Skeletal muscle satellite cell (primary cell): ENCODE data around the gene CLDN19.

Experiments used
- H3K27me3 ChIP-seq: 2 replicates; pipeline ENCODE4 v1.7.0; 2013; ENCODE audit warnings: low read length; ENCODE audit not compliant: control insufficient read depth, insufficient read depth
- H3K36me3 ChIP-seq: 2 replicates; pipeline ENCODE4 v1.7.0; 2013; ENCODE audit warnings: mild to moderate bottlenecking, control low read depth, low read length; ENCODE audit not compliant: insufficient read depth
- H3K4me1 ChIP-seq: 2 replicates; pipeline ENCODE4 v1.7.0; 2013; ENCODE audit warnings: low read length; ENCODE audit not compliant: control insufficient read depth, insufficient read depth
- H3K4me2 ChIP-seq: 2 replicates; pipeline ENCODE4 v1.7.0; 2013; ENCODE audit warnings: mild to moderate bottlenecking, low read length
- H3K4me3 ChIP-seq: 2 replicates; pipeline ENCODE4 v1.7.0; 2013; ENCODE audit warnings: low read length
- H3K9ac ChIP-seq: 2 replicates; pipeline ENCODE4 v1.7.0; 2013; ENCODE audit warnings: mild to moderate bottlenecking, low read depth, low read length, moderate library complexity
- H3K9me3 ChIP-seq: replicated peaks from 2 replicates; pipeline ENCODE4 v1.7.0; 2013; ENCODE audit warnings: mild to moderate bottlenecking, control low read depth, low read length

Gene CLDN19

DNA sequence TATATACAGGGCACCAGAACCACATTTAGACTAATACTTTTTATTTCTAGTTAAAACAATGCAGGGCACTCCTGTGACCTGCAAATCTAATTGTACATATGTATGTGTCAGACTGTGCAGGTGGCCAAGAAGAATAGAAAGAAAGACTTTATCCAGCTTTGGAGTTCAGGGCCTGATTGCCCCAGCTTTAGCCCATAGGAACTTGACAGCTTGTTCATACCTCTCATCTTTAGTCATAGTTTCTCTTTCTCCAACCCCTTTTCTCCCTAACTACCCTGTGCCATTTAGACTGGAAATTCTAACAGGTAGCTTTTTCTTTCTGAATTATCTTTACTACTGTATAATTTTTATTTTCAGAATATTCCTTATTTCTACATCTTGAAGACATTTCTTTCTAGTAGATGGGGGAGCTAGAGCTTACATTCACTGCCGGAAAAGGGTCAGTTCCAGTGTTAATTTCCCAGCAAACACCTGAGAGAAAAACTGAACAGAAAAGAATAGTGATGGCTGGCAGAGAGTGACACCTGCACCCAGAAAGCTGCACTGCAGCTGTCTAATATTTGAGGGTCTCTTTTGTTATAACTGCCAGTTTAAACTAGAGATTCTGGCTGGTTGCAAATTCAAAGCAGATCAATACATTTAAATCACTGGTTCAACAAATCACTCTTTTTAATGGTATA lies 49.4 kb downstream of the CLDN19 start:
- Histone ChIP-seq H3K4me2 (no peak overlapping the region), H3K4me3 (no peak overlapping the region), H3K4me1 (peaks cover 30% of the 10 kb centered on the region), H3K9ac (no peak overlapping the region), H3K36me3 (peaks cover 45% of the 10 kb centered on the region), H3K9me3 (no peaks in the 10 kb centered on the region), H3K27me3 (no peaks in the 10 kb centered on the region)

DNA sequence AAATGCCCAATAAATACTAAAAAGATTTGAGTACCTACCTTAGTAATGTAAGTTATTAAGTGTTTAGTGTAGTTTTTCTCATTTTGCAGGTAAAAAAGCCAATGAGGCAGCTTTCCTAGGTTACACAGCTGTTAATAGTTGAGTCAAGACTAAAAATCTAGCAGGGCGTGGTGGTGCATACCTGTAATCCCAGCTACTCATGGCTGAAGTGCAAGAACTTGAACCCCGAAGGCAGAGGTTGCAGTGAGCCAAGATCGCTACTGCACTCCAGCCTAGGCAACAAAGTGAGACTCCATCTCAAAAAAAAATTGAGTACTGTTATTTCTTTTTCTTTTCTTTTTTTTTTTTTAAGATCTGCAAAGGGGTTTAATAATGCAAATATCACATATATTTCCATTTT lies 50.1 kb downstream of the CLDN19 start:
- Histone ChIP-seq H3K4me2 (no peak overlapping the region), H3K4me3 (no peak overlapping the region), H3K9me3 (no peaks in the 10 kb centered on the region), H3K9ac (no peak overlapping the region), H3K36me3 (peaks cover 45% of the 10 kb centered on the region), H3K27me3 (no peaks in the 10 kb centered on the region), H3K4me1 (peaks cover 36% of the 10 kb centered on the region)

GRCh38 chr1:42686418-42686817 lies 53.6 kb downstream of the CLDN19 start:
- Histone ChIP-seq H3K4me1 (peaks cover 47% of the 10 kb centered on the region), H3K4me2 (peak overlapping the region; percentile 88), H3K4me3 (peak overlapping the region; percentile 35), H3K36me3 (peaks cover 52% of the 10 kb centered on the region), H3K9me3 (no peaks in the 10 kb centered on the region), H3K27me3 (no peaks in the 10 kb centered on the region), H3K9ac (no peak overlapping the region)

DNA sequence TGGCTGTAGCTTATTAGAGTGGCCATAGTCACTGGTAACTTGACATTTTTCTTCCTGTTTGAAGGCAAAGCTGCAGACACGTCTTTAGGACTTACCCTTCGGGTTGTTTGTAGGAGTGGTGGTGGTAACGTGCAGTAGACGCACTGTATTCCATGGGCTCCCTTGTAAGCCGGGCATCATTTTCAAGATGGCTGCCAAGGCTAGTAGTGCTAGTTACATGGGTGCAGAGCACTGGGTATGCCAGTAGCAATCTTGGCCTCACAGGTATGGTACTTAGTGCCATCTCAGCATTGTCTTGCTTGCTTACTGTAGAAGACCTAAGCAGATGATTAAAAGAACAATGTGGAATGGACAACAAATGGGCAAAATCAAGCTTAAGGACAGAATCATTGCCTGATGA lies 55.9 kb downstream of the CLDN19 start:
- Histone ChIP-seq H3K4me3 (peak overlapping the region; percentile 91), H3K9ac (peak overlapping the region; percentile 85), H3K9me3 (no peaks in the 10 kb centered on the region), H3K27me3 (no peaks in the 10 kb centered on the region), H3K4me1 (peaks cover 56% of the 10 kb centered on the region), H3K36me3 (peaks cover 47% of the 10 kb centered on the region), H3K4me2 (peak overlapping the region; percentile 88)
